Tibial nerve (tissue), 4 donors: ENCODE results near the gene TCF4. TPM values are rescaled to one million over a fixed set of nuclear protein-coding genes. Genes with fewer than 3 reads are reported as not detected.

Experiments used
- DNase-seq, 2 donors: peaks; one replicate each; pipeline ENCODE4 v3.0.0-alpha.2; 2019; ENCODE audit warnings: low spot score in 2 of 2
- H3K27ac ChIP-seq, 4 donors: fragments of 200-600 bp; sonication (generic) in 3 of 4; one replicate each; pipeline ENCODE4 v1.5.1; 2017 to 2019; ENCODE audit warnings: mild to moderate bottlenecking in 1 of 4
- H3K27me3 ChIP-seq, 2 donors: fragments of 200-600 bp; sonication (generic) in 1 of 2; one replicate each; pipeline versions ENCODE4 v1.5.1 to v1.6.0; 2017 to 2019
- H3K36me3 ChIP-seq, 3 donors: fragments of 200-600 bp; sonication (generic); one replicate each; pipeline ENCODE4 v1.5.1; 2018 to 2019
- H3K4me1 ChIP-seq, 4 donors: fragments of 200-600 bp; sonication (generic) in 3 of 4; one replicate each; pipeline ENCODE4 v1.5.1; 2017 to 2019
- H3K4me3 ChIP-seq, 4 donors: fragments of 200-600 bp; sonication (generic) in 3 of 4; one replicate each; pipeline ENCODE4 v1.5.1; 2017 to 2019; ENCODE audit warnings: mild to moderate bottlenecking in 1 of 4, moderate library complexity in 1 of 4
- H3K9me3 ChIP-seq, 4 donors: fragments of 200-600 bp; sonication (generic) in 3 of 4; one replicate each; pipeline ENCODE4 v1.5.1; 2017 to 2019
- EP300 ChIP-seq, 2 donors: sonication (generic); formaldehyde crosslinking; IDR thresholded peaks; one replicate each; pipeline ENCODE4 v1.6.1; 2017; ENCODE audit warnings: antibody characterized with exemption in 2 of 2, mild to moderate bottlenecking in 1 of 2
- POLR2A ChIP-seq, 2 donors: fragments of 450-650 bp; IDR thresholded peaks; one replicate each; pipeline ENCODE4 v1.6.1; 2017; ENCODE audit warnings: antibody characterized with exemption in 2 of 2, mild to moderate bottlenecking in 2 of 2, moderate library complexity in 2 of 2
- WGBS, 2 donors: methylation state at CpG; one replicate each; pipeline ENCODE4 v1.1.5; 2018; 5-methylcytosine and 5-hydroxymethylcytosine counted together
- total RNA-seq, 4 donors: library from RNA; depleted of rRNA; stranded (reverse); fragments of >200 nt; gene quantifications; one replicate each; pipeline ENCODE4 v1.1.0, GENCODE V29; 2016
- TF ChIP-seq, protein P1 (sequence below), 5 experiments: fragments of 200-600 bp in 3 of 5; fragments of 450-650 bp in 2 of 5; sonication (generic) in 3 of 5; IDR thresholded peaks; one replicate each; pipeline ENCODE4 v1.5.1; 2016 to 2019; ENCODE audit warnings: antibody characterized with exemption in 5 of 5, mild to moderate bottlenecking in 3 of 5, moderate library complexity in 2 of 5

Gene TCF4
- total RNA-seq, 4 donors from 2014 or later: 100 to 157 (median 114) TPM

DNA sequence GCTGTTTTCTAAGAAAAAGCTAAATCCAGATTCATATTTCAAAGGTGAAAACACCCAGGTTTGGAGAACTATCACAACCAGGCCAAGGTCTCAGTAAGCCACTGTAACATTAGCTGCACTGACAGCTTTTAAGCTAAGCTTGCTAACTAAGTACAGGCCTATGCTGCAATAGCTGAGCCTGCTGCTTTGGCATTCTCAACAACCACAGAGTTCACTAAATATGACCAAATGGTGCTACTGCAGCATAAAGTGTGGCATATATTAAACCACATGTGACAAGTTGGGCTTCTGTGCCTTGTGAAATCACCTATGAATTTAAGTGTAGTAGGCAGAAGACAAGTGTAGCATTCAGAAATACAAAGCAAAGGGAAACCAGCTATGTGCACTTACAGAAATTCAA lies 206.7 kb downstream of the TCF4 start:
- Histone ChIP-seq H3K36me3 (no peaks in the 10 kb centered on the region), H3K27me3 (no peaks in the 10 kb centered on the region), H3K4me3 (no peak overlapping the region), H3K9me3 (peaks cover 0 to 9% (median 2%) of the 10 kb centered on the region in 4 donors), H3K27ac (no peak overlapping the region), H3K4me1 (peaks cover 0 to 9% (median 0%) of the 10 kb centered on the region in 4 donors)
- no peak for TF ChIP-seq POLR2A (IDR thresholded peaks at IDR 0.05)
- TF ChIP-seq, protein P1, sequence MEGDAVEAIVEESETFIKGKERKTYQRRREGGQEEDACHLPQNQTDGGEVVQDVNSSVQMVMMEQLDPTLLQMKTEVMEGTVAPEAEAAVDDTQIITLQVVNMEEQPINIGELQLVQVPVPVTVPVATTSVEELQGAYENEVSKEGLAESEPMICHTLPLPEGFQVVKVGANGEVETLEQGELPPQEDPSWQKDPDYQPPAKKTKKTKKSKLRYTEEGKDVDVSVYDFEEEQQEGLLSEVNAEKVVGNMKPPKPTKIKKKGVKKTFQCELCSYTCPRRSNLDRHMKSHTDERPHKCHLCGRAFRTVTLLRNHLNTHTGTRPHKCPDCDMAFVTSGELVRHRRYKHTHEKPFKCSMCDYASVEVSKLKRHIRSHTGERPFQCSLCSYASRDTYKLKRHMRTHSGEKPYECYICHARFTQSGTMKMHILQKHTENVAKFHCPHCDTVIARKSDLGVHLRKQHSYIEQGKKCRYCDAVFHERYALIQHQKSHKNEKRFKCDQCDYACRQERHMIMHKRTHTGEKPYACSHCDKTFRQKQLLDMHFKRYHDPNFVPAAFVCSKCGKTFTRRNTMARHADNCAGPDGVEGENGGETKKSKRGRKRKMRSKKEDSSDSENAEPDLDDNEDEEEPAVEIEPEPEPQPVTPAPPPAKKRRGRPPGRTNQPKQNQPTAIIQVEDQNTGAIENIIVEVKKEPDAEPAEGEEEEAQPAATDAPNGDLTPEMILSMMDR (IDR thresholded peaks at IDR 0.05): no peak
- no peak for DNase-seq

DNA sequence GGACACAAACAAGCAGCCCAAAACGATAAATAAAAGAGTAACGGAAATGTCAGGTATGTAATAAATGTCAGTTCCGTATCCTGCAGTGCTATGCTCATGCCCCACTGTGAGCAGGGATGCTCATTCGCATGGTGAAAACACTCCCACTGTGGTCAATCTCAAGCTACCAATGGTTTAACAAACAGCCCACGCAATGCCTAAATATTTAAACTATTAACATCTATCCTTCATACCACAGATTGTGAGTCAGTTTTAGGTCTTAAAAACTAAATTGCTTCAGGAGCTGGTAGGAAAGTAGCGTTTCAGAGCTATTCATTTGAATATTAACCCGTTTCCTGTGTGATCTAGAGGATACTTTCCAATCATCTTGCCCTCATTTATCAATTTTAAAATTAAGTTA lies 207.4 kb downstream of the TCF4 start:
- Histone ChIP-seq H3K4me3 (no peak overlapping the region), H3K36me3 (no peaks in the 10 kb centered on the region), H3K27me3 (no peaks in the 10 kb centered on the region), H3K9me3 (peaks cover 0 to 9% (median 2%) of the 10 kb centered on the region in 4 donors), H3K4me1 (peaks cover 0 to 3% (median 0%) of the 10 kb centered on the region in 4 donors), H3K27ac (no peak overlapping the region)
- TF ChIP-seq POLR2A (IDR thresholded peaks at IDR 0.05) (no peak), EP300 (IDR thresholded peaks at IDR 0.05) (no peak)
- TF ChIP-seq, protein P1 (IDR thresholded peaks at IDR 0.05): no peak
- WGBS, 2 donors: 93 to 95% methylated on average over 7 of the region's 7 CpGs
- DNase-seq: no peak

DNA sequence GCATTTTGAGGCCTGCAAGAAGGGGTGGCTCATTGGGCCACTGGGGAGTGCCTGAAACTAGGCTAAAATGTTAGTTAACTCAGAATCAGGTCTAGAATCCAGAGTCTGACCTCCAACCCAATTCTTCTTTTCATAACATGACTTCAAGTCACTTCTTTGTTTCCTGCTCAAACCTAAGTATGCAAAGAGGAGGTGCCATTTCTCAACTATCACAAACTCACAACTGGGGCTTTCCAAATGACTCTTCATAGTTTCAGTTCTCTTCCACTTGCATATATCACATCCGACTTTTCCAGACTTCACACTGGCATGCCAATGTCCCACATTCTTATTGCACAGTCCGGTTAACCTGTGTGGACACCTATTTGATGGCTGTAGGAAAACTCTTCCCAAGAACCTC lies 211.6 kb downstream of the TCF4 start:
- H3K27ac ChIP-seq: no peak overlapping the region
- no peak overlapping the region for H3K4me3 ChIP-seq
- WGBS, 2 donors: 73 to 76% methylated on average over 2 of the region's 2 CpGs
- no peaks in the 10 kb centered on the region for H3K36me3 ChIP-seq
- no peaks in the 10 kb centered on the region for H3K27me3 ChIP-seq
- no peaks in the 10 kb centered on the region for H3K4me1 ChIP-seq
- DNase-seq: no peak
- H3K9me3 ChIP-seq: peaks cover 0 to 7% (median 3%) of the 10 kb centered on the region in 4 donors
- TF ChIP-seq, protein P1 (IDR thresholded peaks at IDR 0.05): no peak
- TF ChIP-seq EP300 (IDR thresholded peaks at IDR 0.05) (no peak), POLR2A (IDR thresholded peaks at IDR 0.05) (no peak)

DNA sequence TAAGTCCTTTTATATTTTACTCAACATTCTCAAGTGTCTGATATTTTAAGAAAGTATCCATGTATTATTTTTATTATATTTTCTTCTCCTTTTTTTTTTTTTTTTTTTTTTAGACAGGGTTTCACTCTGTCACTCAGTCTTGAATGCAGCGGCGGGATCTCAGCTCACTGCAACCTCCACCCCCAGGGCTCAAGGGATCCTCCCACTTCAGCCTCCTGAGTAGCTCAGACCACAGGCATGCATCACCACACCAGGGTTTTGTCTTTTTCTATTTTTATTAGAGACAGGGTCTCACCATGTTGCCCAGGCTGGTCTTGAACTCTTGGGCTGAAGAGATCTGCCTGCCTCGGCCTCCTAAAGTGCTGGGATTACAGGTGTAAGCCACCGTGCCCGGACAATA lies 212.1 kb downstream of the TCF4 start:
- 93 to 97% methylated on average over 5 of the region's 5 CpGs for WGBS, 2 donors
- H3K36me3 ChIP-seq: no peaks in the 10 kb centered on the region
- no peak overlapping the region for H3K4me3 ChIP-seq
- no peaks in the 10 kb centered on the region for H3K4me1 ChIP-seq
- peaks cover 0 to 7% (median 3%) of the 10 kb centered on the region in 4 donors for H3K9me3 ChIP-seq
- H3K27me3 ChIP-seq: no peaks in the 10 kb centered on the region
- DNase-seq: no peak
- no peak for TF ChIP-seq POLR2A (IDR thresholded peaks at IDR 0.05)
- H3K27ac ChIP-seq: no peak overlapping the region

DNA sequence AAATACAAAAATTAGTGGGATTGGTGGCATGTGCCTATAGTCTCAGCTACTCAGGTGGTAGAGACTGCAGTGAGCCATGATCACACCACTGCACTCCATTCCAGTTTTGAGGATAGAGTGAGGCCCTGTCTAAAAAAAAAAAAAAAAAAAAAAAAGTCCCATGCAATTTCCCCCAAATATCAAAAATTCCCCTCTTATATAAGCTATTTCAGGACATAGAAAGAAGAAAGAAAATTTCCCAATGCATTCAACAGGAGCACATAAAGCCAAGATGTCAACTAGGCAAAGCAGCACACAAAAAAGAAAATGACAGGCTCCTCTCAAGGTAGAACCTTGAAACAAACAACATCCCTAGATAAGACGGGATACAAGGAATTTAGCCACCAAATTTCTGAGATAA lies 213.3 kb downstream of the TCF4 start:
- H3K4me1 ChIP-seq: no peaks in the 10 kb centered on the region
- H3K4me3 ChIP-seq: no peak overlapping the region
- 95 to 98% methylated on average over 1 of the region's 1 CpG for WGBS, 2 donors
- no peak for DNase-seq
- TF ChIP-seq EP300 (IDR thresholded peaks at IDR 0.05) (no peak), POLR2A (IDR thresholded peaks at IDR 0.05) (no peak)
- TF ChIP-seq, protein P1 (IDR thresholded peaks at IDR 0.05): no peak
- H3K36me3 ChIP-seq: no peaks in the 10 kb centered on the region
- no peaks in the 10 kb centered on the region for H3K27me3 ChIP-seq
- H3K27ac ChIP-seq: no peak overlapping the region
- peaks cover 0 to 7% (median 3%) of the 10 kb centered on the region in 4 donors for H3K9me3 ChIP-seq

DNA sequence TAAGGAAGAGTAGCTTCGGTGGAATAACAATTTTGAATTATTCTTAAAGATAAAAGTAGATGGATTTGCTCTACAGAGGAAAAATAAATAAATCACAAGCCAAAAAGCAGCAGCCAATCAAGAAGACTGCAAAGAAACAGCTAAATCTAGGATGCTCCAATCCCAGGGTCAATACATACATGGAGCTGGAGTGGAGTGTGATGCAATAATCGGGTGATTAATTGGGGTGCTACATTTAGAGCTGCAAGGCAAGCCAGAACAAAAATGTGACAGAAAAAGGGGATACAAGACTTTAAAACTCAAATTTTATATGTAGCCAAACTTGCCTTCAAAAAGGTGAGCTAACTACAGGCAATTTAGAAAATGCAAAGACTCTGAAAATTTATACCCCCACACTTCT lies 215.8 kb downstream of the TCF4 start:
- H3K36me3 ChIP-seq: no peaks in the 10 kb centered on the region
- H3K27me3 ChIP-seq: no peaks in the 10 kb centered on the region
- peaks cover 0 to 7% (median 3%) of the 10 kb centered on the region in 4 donors for H3K9me3 ChIP-seq
- no peaks in the 10 kb centered on the region for H3K4me1 ChIP-seq
- H3K27ac ChIP-seq: no peak overlapping the region
- WGBS, 2 donors: 84 to 86% methylated on average over 2 of the region's 2 CpGs
- DNase-seq: no peak
- TF ChIP-seq EP300 (IDR thresholded peaks at IDR 0.05): no peak
- TF ChIP-seq, protein P1 (IDR thresholded peaks at IDR 0.05): no peak
- no peak for TF ChIP-seq POLR2A (IDR thresholded peaks at IDR 0.05)
- no peak overlapping the region for H3K4me3 ChIP-seq
